CD4-positive, CD25-positive, alpha-beta regulatory T cell (primary cell): Measurements from ENCODE around the gene GAB2. TPM values are rescaled to one million over a fixed set of nuclear protein-coding genes. Genes with fewer than 3 reads are reported as not detected.
"Not testable (repeated sequence)": the region's sequence is repeated elsewhere in the genome, so short reads cannot be mapped to it uniquely, and the experiment has no call there.

Source experiments
- ATAC-seq, 2 donors: fragments of 150-1000 bp; cut with Tn5 transposase; one replicate each; pipeline ENCODE4 v1.10.0; 2021; ENCODE audit warnings: low read depth in 2 of 2, moderate number of reproducible peaks in 2 of 2, moderate library complexity in 1 of 2
- DNase-seq, 3 donors: peaks; one replicate each; pipeline versions ENCODE4 v3.0.0 to v3.0.0-alpha.2; 2012 to 2022; ENCODE audit warnings: mixed read lengths in 1 of 3
- H3K27ac ChIP-seq: one replicate; pipeline ENCODE4 v1.7.0; 2013; ENCODE audit warnings: mild to moderate bottlenecking, low read length; ENCODE audit not compliant: insufficient read depth, poor library complexity, severe bottlenecking
- H3K27me3 ChIP-seq: one replicate; pipeline ENCODE4 v1.7.0; 2013; ENCODE audit warnings: low read length; ENCODE audit not compliant: control insufficient read depth, insufficient read depth
- H3K36me3 ChIP-seq: one replicate; pipeline ENCODE4 v1.7.0; 2013; ENCODE audit warnings: mild to moderate bottlenecking, low read length, moderate library complexity; ENCODE audit not compliant: control insufficient read depth, insufficient read depth
- H3K4me1 ChIP-seq: 2 replicates; pipeline ENCODE4 v1.7.0; 2013; ENCODE audit warnings: mild to moderate bottlenecking, low read length; ENCODE audit not compliant: insufficient read depth, control insufficient read depth, poor library complexity, severe bottlenecking
- H3K4me3 ChIP-seq: one replicate; pipeline ENCODE4 v1.7.0; 2013; ENCODE audit warnings: low read depth, mild to moderate bottlenecking, low read length, moderate library complexity
- H3K9me3 ChIP-seq, 2 experiments: 1 replicate in 1 of 2; 2 replicates in 1 of 2; pipeline ENCODE4 v1.7.0; 2013; ENCODE audit warnings: low read length in 2 of 2, mild to moderate bottlenecking in 1 of 2, moderate library complexity in 1 of 2; ENCODE audit not compliant: control insufficient read depth in 2 of 2
- H3K27ac Mint-ChIP-seq, 3 donors: one replicate each; pipeline ENCODE4 v1.8.0; 2020 to 2022; ENCODE audit warnings: mild to moderate bottlenecking in 3 of 3, mixed read lengths in 3 of 3, moderate library complexity in 2 of 3
- H3K27me3 Mint-ChIP-seq: one replicate; pipeline ENCODE4 v1.8.0; 2022; ENCODE audit warnings: mild to moderate bottlenecking, mixed read lengths
- H3K36me3 Mint-ChIP-seq: one replicate; pipeline ENCODE4 v1.8.0; 2020; ENCODE audit warnings: mixed read lengths
- H3K4me1 Mint-ChIP-seq, 4 donors: one replicate each; pipeline ENCODE4 v1.8.0; 2020 to 2022; ENCODE audit warnings: mixed read lengths in 4 of 4, mild to moderate bottlenecking in 1 of 4
- H3K4me3 Mint-ChIP-seq, 4 donors: one replicate each; pipeline ENCODE4 v1.8.0; 2020 to 2022; ENCODE audit warnings: mild to moderate bottlenecking in 4 of 4, mixed read lengths in 4 of 4, moderate library complexity in 3 of 4
- H3K9me3 Mint-ChIP-seq, 7 donors: one replicate each; pipeline ENCODE4 v1.8.0; 2020 to 2022; ENCODE audit warnings: mixed read lengths in 7 of 7, mild to moderate bottlenecking in 3 of 7, moderate library complexity in 2 of 7
- polyA plus RNA-seq, 4 donors: library from polyadenylated mRNA; unstranded; fragments of 300-500 nt; fragmentation: Illumina TruSeq; gene quantifications; one replicate each; pipeline ENCODE4 v1.2.3, GENCODE V29; 2021
- total RNA-seq: library from RNA; stranded (reverse); gene quantifications from one replicate; pipeline ENCODE4 v1.2.3, GENCODE V29; 2022

Gene GAB2
- total and polyA plus RNA-seq, 5 donors from 2014 or later: 0.05 to 15.7 (median 0.56) TPM

DNA sequence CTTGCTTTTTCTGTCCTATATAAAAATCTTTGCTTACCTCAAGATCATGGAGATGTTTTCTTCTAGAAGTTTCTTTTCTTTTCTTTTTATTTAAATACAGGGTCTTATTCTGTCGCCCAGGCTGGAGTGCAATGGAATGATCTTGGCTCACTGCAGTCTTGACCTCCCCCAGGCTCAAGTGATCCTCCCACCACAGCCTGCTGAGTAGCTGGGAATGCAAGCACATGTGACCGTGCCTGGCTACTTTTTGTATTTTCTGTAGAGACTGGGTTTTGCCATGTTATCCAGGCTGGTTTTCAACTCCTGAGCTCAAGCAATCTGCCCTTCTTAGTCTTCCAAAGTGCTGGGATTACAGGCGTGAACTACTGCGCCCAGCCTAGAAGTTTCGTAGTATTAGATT, 183.6 kb downstream of the GAB2 start:
- H3K36me3 Mint-ChIP-seq: peaks cover 8% of the 10 kb centered on the region
- DNase-seq: no peak

DNA sequence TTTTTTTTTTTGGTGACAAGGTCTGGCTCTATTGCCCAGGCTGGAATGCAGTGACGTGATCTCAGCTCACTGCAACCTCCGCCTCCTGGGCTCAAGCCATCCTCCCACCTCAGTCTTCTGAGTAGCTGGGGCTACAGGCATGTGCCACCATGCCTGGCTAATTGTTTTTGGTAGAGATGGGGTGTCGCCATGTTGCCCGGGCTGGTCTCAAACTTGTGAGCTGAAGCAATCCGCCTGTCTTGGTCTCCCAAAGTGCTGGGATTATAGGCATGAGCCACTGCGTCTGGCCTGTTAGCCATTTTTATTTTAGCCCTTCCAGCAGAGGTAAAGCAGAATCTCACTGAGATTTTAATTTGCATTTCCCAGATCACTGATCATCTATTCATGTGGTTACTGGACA, 184.6 kb downstream of the GAB2 start:
- not testable (repeated sequence) for H3K27me3 Mint-ChIP-seq, H3K4me3 Mint-ChIP-seq, H3K4me1 Mint-ChIP-seq, H3K4me1 ChIP-seq, H3K27ac Mint-ChIP-seq, H3K4me3 ChIP-seq, H3K27ac ChIP-seq, DNase-seq, H3K9me3 ChIP-seq, H3K27me3 ChIP-seq, H3K36me3 Mint-ChIP-seq, ATAC-seq, H3K36me3 ChIP-seq, H3K9me3 Mint-ChIP-seq

More for the DNA sequence above, 183.6 kb downstream of the GAB2 start:
- peaks cover 0 to 8% (median 3%) of the 10 kb centered on the region in 7 donors for H3K9me3 Mint-ChIP-seq
- no peaks in the 10 kb centered on the region for H3K36me3 ChIP-seq
- no peaks in the 10 kb centered on the region for H3K9me3 ChIP-seq
- H3K4me3 ChIP-seq: no peak overlapping the region
- H3K4me1 Mint-ChIP-seq: peaks cover 0 to 2% (median under 1%) of the 10 kb centered on the region in 4 donors
- H3K27ac ChIP-seq: no peak overlapping the region
- H3K27me3 Mint-ChIP-seq: peaks cover 5% of the 10 kb centered on the region
- H3K4me3 Mint-ChIP-seq: no peak overlapping the region
- no peaks in the 10 kb centered on the region for H3K27me3 ChIP-seq
- no peak for ATAC-seq
- H3K4me1 ChIP-seq: no peaks in the 10 kb centered on the region
- no peak overlapping the region for H3K27ac Mint-ChIP-seq

DNA sequence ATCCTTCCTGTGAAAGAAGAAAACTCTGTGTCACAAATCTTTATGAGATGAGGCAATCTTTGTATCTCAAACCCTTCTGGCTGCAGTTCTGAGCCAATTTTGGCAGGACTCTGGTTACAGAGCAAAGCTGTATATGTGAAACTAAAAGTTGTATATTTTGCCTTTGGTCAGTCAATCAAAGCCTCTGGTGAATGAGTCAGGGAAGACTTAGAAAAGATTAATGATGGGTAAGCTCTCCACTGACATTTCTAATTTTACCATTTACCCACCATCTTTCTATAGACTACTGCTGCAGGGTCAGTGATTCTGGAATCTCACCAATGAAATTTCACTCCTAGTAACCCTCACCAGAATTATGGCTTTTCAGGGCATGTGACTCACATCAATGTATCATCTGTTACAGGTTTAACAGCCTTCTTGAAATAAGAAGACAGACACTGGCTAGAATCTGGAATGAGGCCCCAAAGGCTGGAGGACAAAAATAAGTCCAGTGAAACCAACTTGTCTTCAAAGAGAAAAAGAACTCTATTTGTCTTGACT, 185.6 kb downstream of the GAB2 start:
- Histone ChIP-seq H3K27me3 (no peaks in the 10 kb centered on the region), H3K4me3 (no peak overlapping the region), H3K9me3 (no peaks in the 10 kb centered on the region), H3K36me3 (no peaks in the 10 kb centered on the region), H3K4me1 (no peaks in the 10 kb centered on the region), H3K27ac (no peak overlapping the region)
- H3K4me1 Mint-ChIP-seq: peaks cover 0 to 3% (median 1%) of the 10 kb centered on the region in 4 donors
- no peak for DNase-seq
- no peak overlapping the region for H3K27ac Mint-ChIP-seq
- no peak for ATAC-seq
- peaks cover 4% of the 10 kb centered on the region for H3K36me3 Mint-ChIP-seq
- H3K27me3 Mint-ChIP-seq: peaks cover 5% of the 10 kb centered on the region
- no peak overlapping the region for H3K4me3 Mint-ChIP-seq
- peaks cover 0 to 3% (median 0%) of the 10 kb centered on the region in 7 donors for H3K9me3 Mint-ChIP-seq

DNA sequence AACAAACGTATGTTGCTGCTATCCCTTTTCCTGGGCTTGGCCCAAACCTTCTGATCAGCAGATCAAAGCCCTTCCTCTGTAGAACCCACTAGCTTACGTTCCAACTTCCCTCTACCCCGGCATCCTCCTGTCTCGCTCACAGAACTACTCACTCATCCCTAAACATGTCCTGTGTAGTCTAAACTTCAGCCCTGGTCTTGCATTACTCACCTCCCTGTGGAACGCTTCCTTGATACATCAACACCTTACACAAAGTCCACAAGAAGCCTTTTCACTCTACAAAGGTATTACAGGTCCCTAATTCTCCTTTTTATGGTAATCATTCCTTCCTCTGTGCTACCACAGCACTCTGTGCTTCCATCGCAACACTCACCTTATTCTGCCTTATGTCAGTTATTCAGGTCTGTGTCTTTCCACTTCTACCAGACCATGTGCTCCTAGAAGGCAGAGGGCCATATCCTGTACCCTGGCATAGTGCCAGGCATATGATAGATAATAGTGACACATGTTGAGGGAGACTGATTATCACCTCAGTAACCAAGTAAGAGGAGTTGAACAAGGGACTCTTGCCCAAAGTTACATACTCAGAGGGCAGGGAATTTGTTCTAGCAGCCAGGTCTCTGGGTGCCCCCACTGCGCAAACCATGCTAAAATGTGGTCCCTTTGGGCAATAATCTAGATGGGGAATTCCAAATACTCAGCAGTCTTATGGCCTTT, 187.3 kb downstream of the GAB2 start:
- Histone ChIP-seq H3K9me3 (no peaks in the 10 kb centered on the region), H3K36me3 (no peaks in the 10 kb centered on the region), H3K4me1 (no peaks in the 10 kb centered on the region), H3K27me3 (no peaks in the 10 kb centered on the region), H3K4me3 (no peak overlapping the region), H3K27ac (no peak overlapping the region)
- H3K27me3 Mint-ChIP-seq: peaks cover under 1% of the 10 kb centered on the region
- DNase-seq (no peak), ATAC-seq (no peak)
- H3K4me3 Mint-ChIP-seq: no peak overlapping the region
- H3K9me3 Mint-ChIP-seq: peaks cover 0 to under 1% (median 0%) of the 10 kb centered on the region in 7 donors
- peaks cover 0 to 3% (median 1%) of the 10 kb centered on the region in 4 donors for H3K4me1 Mint-ChIP-seq
- H3K36me3 Mint-ChIP-seq: peaks cover 3% of the 10 kb centered on the region
- no peak overlapping the region for H3K27ac Mint-ChIP-seq

DNA sequence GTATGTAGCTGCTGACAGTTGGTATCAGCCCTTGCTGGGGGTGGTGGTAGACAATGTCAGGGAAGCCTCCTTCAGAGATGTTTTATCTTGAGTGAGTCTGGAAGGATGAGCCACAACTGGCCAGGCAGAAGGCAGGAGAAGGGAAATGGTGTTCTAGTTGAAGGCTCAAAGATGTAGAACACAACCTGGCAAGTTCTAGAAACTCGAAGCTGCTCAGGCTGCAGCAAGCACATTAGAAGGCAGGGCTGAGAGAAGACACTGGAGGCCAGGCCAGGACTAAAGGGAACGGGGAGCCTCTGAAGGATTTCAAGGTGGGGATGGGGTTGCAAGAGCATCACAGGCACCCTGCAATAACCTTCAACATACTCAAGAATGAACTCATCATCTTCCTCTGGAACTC, 188.5 kb downstream of the GAB2 start:
- no peak overlapping the region for H3K4me3 Mint-ChIP-seq
- ATAC-seq: no peak
- H3K27ac ChIP-seq: no peak overlapping the region
- no peaks in the 10 kb centered on the region for H3K27me3 Mint-ChIP-seq
- H3K27me3 ChIP-seq: no peaks in the 10 kb centered on the region
- H3K9me3 Mint-ChIP-seq: no peaks in the 10 kb centered on the region
- H3K4me3 ChIP-seq: no peak overlapping the region
- peaks cover 0 to 8% (median 2%) of the 10 kb centered on the region in 4 donors for H3K4me1 Mint-ChIP-seq
- no peaks in the 10 kb centered on the region for H3K4me1 ChIP-seq
- H3K27ac Mint-ChIP-seq: no peak overlapping the region
- H3K36me3 Mint-ChIP-seq: peaks cover 11% of the 10 kb centered on the region
- H3K9me3 ChIP-seq: no peaks in the 10 kb centered on the region
- no peak for DNase-seq
- no peaks in the 10 kb centered on the region for H3K36me3 ChIP-seq

DNA sequence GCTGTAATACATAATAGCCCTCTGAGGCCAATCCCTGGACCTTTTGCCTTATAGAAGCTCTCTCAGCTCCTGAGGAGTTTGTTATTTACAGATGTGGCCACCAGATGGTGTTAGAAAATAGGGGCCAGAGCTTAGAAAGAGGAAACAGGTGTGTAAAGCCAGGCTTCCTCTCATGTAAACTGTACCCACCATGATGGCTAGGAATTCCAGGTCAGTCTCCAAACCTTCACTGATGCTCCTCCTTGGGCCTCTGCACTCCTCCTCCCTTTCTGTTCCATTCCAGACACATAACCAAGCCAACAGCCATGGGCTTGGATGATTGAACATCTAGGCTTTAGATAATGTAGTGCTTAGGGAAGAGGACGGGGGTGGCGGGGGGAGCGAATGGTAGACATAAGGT, 189.2 kb downstream of the GAB2 start:
- H3K4me1 Mint-ChIP-seq: peaks cover 0 to 13% (median 3%) of the 10 kb centered on the region in 4 donors
- peak in 1 of 2 donors; percentile 47 for ATAC-seq
- no peak overlapping the region for H3K27ac Mint-ChIP-seq

DNA sequence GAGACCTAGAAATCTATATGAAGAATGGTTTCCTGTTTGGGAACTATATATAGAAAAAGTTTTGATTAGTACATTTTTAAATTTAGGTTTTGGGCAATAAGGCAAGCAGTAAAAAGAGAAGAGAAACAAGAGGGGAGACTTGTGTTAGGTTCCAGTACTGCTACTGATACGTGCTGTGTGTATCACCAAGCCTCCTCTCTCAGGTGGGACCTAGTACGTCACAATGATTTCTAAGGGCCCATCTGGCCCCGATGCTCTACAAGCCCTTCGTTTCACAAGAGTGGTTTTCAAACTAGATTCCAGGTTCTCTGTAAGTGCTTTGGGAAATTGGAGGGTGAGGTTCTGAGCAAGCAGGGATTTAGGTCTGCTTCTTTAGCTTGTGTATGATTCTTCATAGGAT, 189.7 kb downstream of the GAB2 start:
- H3K27ac ChIP-seq: no peak overlapping the region
- no peak overlapping the region for H3K27ac Mint-ChIP-seq
- H3K9me3 Mint-ChIP-seq: no peaks in the 10 kb centered on the region
- H3K4me1 ChIP-seq: no peaks in the 10 kb centered on the region
- H3K9me3 ChIP-seq: no peaks in the 10 kb centered on the region
- no peak overlapping the region for H3K4me3 ChIP-seq
- peaks cover 15% of the 10 kb centered on the region for H3K36me3 Mint-ChIP-seq
- H3K36me3 ChIP-seq: no peaks in the 10 kb centered on the region
- H3K27me3 Mint-ChIP-seq: no peaks in the 10 kb centered on the region
- H3K27me3 ChIP-seq: no peaks in the 10 kb centered on the region
- H3K4me3 Mint-ChIP-seq: no peak overlapping the region
- DNase-seq (no peak), ATAC-seq (no peak)
- peaks cover 0 to 18% (median 4%) of the 10 kb centered on the region in 4 donors for H3K4me1 Mint-ChIP-seq

More for the DNA sequence above, 189.2 kb downstream of the GAB2 start:
- DNase-seq: peak in 1 of 3 donors; percentile 67
- no peaks in the 10 kb centered on the region for H3K27me3 ChIP-seq
- Mint-ChIP-seq H3K36me3 (peaks cover 13% of the 10 kb centered on the region), H3K27me3 (no peaks in the 10 kb centered on the region), H3K9me3 (no peaks in the 10 kb centered on the region), H3K4me3 (no peak overlapping the region)
- H3K4me1 ChIP-seq: no peaks in the 10 kb centered on the region
- H3K9me3 ChIP-seq: no peaks in the 10 kb centered on the region
- no peaks in the 10 kb centered on the region for H3K36me3 ChIP-seq
- H3K27ac ChIP-seq: no peak overlapping the region
- no peak overlapping the region for H3K4me3 ChIP-seq
